ENCODE data around the gene LZTS2.

Gene LZTS2

GRCh38 chr10:100979791-100980272 is 19.8 kb upstream of the LZTS2 start:
- no peak for DNase-seq

GRCh38 chr10:100980311-100980710 is 19.3 kb upstream of the LZTS2 start:
- no peak for DNase-seq

- DNase-seq, result no peak
Observed at GRCh38 chr10:100980711-100981110, 18.9 kb upstream of the LZTS2 start.

GRCh38 chr10:100981178-100981772 is 18.3 kb upstream of the LZTS2 start:
- DNase-seq, result no peak

- no peak for DNase-seq
Observed at GRCh38 chr10:100982916-100983830, 16.4 kb upstream of the LZTS2 start.

GRCh38 chr10:100983868-100984671 is 15.5 kb upstream of the LZTS2 start:
- no peak for DNase-seq

- no peak for DNase-seq
Observed at GRCh38 chr10:100984672-100985177, 14.9 kb upstream of the LZTS2 start.

GRCh38 chr10:100985336-100985735 is 14.3 kb upstream of the LZTS2 start:
- no peak for DNase-seq

GRCh38 chr10:100986623-100986951 is 13.0 kb upstream of the LZTS2 start:
- DNase-seq, result no peak

- DNase-seq, result peak; percentile 73
Observed at GRCh38 chr10:100986952-100987684, 12.5 kb upstream of the LZTS2 start, which contains the start of the genes MRPL43 and TWNK. Gene MRPL43, minus strand, starts transcription at chr10:100987497. Its CDS starts 54 bp downstream, at chr10:100987443. Gene TWNK, plus strand, starts transcription at chr10:100987543. Its CDS starts 668 bp downstream, at chr10:100988211.

- no peak for DNase-seq
Observed at GRCh38 chr10:100987685-100988049, 11.9 kb upstream of the LZTS2 start.

- no peak for DNase-seq
Observed at GRCh38 chr10:100988166-100988565, 11.4 kb upstream of the LZTS2 start.

GRCh38 chr10:100989088-100989487 is 10.5 kb upstream of the LZTS2 start:
- no peak for DNase-seq

GRCh38 chr10:100993986-100994708 is 5.5 kb upstream of the LZTS2 start:
- peak; percentile 58 for DNase-seq

GRCh38 chr10:100995181-100995580 is 4.4 kb upstream of the LZTS2 start:
- peak; percentile 67 for DNase-seq

- DNase-seq, result peak; percentile 13
Observed at GRCh38 chr10:100996678-100997359, 2.8 kb upstream of the LZTS2 start.

- peak; percentile 77 for DNase-seq
Observed at GRCh38 chr10:100997360-100998182, 2.0 kb upstream of the LZTS2 start.

GRCh38 chr10:100998183-100998990 is 1.2 kb upstream of the LZTS2 start:
- peak; percentile 87 for DNase-seq

Measured in fibroblast of skin of right biceps (primary cell).